Measurements from ENCODE around the gene ACVRL1. TPM values are rescaled to one million over a fixed set of nuclear protein-coding genes. Genes with fewer than 3 reads are reported as not detected.
A peak's percentile ranks its signal among the peaks of the same experiment; 100 is the strongest.

Gene ACVRL1
- total and polyA plus RNA-seq, 9 of the 15 experiments (the other 6 are each of a cell fraction or from before 2014, with no cell fraction given) = 0.07 to 1.4 (median 0.30) TPM

GRCh38 chr12:51953864-51954263, 46.6 kb downstream of the ACVRL1 start (continued):
- TF ChIP-seq, protein P1, sequence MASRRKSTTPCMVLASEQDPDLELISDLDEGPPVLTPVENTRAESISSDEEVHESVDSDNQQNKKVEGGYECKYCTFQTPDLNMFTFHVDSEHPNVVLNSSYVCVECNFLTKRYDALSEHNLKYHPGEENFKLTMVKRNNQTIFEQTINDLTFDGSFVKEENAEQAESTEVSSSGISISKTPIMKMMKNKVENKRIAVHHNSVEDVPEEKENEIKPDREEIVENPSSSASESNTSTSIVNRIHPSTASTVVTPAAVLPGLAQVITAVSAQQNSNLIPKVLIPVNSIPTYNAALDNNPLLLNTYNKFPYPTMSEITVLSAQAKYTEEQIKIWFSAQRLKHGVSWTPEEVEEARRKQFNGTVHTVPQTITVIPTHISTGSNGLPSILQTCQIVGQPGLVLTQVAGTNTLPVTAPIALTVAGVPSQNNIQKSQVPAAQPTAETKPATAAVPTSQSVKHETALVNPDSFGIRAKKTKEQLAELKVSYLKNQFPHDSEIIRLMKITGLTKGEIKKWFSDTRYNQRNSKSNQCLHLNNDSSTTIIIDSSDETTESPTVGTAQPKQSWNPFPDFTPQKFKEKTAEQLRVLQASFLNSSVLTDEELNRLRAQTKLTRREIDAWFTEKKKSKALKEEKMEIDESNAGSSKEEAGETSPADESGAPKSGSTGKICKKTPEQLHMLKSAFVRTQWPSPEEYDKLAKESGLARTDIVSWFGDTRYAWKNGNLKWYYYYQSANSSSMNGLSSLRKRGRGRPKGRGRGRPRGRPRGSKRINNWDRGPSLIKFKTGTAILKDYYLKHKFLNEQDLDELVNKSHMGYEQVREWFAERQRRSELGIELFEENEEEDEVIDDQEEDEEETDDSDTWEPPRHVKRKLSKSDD (conservative IDR thresholded peaks at IDR 0.05; ENCODE audit: low read length) = no peak
- TF ChIP-seq RBM39 (optimal IDR thresholded peaks at IDR 0.05; ENCODE audit: low read depth, low read length) = no peak
- TF ChIP-seq, protein P2, sequence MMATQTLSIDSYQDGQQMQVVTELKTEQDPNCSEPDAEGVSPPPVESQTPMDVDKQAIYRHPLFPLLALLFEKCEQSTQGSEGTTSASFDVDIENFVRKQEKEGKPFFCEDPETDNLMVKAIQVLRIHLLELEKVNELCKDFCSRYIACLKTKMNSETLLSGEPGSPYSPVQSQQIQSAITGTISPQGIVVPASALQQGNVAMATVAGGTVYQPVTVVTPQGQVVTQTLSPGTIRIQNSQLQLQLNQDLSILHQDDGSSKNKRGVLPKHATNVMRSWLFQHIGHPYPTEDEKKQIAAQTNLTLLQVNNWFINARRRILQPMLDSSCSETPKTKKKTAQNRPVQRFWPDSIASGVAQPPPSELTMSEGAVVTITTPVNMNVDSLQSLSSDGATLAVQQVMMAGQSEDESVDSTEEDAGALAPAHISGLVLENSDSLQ (IDR thresholded peaks at IDR 0.05) = peak; percentile 47
- TF ChIP-seq ATF7 (IDR thresholded peaks at IDR 0.05) = no peak
- no peak for TF ChIP-seq ZNF444 (CRISPR knock-in tag; IDR thresholded peaks at IDR 0.05)
- TF ChIP-seq, protein P3, sequence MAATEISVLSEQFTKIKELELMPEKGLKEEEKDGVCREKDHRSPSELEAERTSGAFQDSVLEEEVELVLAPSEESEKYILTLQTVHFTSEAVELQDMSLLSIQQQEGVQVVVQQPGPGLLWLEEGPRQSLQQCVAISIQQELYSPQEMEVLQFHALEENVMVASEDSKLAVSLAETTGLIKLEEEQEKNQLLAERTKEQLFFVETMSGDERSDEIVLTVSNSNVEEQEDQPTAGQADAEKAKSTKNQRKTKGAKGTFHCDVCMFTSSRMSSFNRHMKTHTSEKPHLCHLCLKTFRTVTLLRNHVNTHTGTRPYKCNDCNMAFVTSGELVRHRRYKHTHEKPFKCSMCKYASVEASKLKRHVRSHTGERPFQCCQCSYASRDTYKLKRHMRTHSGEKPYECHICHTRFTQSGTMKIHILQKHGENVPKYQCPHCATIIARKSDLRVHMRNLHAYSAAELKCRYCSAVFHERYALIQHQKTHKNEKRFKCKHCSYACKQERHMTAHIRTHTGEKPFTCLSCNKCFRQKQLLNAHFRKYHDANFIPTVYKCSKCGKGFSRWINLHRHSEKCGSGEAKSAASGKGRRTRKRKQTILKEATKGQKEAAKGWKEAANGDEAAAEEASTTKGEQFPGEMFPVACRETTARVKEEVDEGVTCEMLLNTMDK (IDR thresholded peaks at IDR 0.05; ENCODE audit: borderline replicate concordance, insufficient read depth, low read depth, low read length, poor library complexity, severe bottlenecking) = peak; percentile 73
- no peak for TF ChIP-seq THRB (CRISPR knock-in tag; conservative IDR thresholded peaks at IDR 0.05)
- TF ChIP-seq CHD4 (IDR thresholded peaks at IDR 0.05; ENCODE audit: insufficient read depth, insufficient replicate concordance, low read depth, low read length, poor library complexity, severe bottlenecking) = no peak
